ENCODE data around the gene OTUD7B.

- TF ChIP-seq, protein P1, sequence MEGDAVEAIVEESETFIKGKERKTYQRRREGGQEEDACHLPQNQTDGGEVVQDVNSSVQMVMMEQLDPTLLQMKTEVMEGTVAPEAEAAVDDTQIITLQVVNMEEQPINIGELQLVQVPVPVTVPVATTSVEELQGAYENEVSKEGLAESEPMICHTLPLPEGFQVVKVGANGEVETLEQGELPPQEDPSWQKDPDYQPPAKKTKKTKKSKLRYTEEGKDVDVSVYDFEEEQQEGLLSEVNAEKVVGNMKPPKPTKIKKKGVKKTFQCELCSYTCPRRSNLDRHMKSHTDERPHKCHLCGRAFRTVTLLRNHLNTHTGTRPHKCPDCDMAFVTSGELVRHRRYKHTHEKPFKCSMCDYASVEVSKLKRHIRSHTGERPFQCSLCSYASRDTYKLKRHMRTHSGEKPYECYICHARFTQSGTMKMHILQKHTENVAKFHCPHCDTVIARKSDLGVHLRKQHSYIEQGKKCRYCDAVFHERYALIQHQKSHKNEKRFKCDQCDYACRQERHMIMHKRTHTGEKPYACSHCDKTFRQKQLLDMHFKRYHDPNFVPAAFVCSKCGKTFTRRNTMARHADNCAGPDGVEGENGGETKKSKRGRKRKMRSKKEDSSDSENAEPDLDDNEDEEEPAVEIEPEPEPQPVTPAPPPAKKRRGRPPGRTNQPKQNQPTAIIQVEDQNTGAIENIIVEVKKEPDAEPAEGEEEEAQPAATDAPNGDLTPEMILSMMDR (IDR thresholded peaks at IDR 0.05), result no peak
- TF ChIP-seq POLR2A (IDR thresholded peaks at IDR 0.05), result no peak
Observed at GRCh38 chr1:150015651-150016131, 5.2 kb upstream of the OTUD7B start.
